ENCODE measurements around the gene UNCX. TPM values are rescaled to one million over a fixed set of nuclear protein-coding genes. Genes with fewer than 3 reads are reported as not detected.

UNCX gene
- total RNA-seq, 4 donors from 2014 or later: not detected

DNA sequence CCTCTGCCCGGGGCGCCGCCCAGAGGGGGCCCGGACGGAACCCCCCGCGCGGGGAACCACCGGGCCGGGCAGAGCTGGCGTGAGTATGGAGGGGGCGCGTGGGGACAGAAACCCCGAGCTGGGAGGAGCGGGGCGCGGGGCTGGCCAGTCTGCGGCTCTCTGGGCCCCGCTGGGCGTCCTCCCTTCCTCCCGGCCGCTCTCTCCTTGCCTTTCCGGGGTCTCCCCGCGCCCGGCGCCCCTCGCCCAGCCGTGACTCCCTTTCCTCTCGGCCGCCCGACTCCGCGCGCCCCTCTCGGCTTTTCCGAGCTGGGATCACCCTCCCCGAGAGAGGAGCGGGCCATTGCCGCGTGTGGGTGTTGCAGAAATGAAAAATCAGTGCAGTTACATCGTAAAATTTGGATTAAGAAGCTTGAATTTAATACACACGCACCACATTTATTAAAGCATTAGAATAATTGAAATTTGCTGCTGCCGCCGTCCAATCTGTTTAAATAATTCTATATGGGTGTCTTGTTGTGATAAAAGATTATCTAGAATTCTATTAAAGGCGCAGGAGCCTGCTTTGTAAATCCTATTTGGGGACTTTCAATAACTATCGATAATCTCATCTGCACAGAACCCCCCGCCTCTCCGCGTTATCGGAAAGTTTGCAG lies 9.1 kb downstream of the UNCX start:
- TF ChIP-seq POLR2A (IDR thresholded peaks at IDR 0.05): no peak
- TF ChIP-seq, protein P1, sequence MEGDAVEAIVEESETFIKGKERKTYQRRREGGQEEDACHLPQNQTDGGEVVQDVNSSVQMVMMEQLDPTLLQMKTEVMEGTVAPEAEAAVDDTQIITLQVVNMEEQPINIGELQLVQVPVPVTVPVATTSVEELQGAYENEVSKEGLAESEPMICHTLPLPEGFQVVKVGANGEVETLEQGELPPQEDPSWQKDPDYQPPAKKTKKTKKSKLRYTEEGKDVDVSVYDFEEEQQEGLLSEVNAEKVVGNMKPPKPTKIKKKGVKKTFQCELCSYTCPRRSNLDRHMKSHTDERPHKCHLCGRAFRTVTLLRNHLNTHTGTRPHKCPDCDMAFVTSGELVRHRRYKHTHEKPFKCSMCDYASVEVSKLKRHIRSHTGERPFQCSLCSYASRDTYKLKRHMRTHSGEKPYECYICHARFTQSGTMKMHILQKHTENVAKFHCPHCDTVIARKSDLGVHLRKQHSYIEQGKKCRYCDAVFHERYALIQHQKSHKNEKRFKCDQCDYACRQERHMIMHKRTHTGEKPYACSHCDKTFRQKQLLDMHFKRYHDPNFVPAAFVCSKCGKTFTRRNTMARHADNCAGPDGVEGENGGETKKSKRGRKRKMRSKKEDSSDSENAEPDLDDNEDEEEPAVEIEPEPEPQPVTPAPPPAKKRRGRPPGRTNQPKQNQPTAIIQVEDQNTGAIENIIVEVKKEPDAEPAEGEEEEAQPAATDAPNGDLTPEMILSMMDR (IDR thresholded peaks at IDR 0.05): no peak
- WGBS, 2 donors: 7 to 8% methylated on average over 42 to 49 of the region's 51 CpGs
- DNase-seq (ENCODE audit: low spot score in 2 of 2): no peak
- intact Hi-C loops (cut with DNase I; ENCODE audit: low total_unique reads): no loop called here
- H3K4me3 ChIP-seq (ENCODE audit: low read depth, poor library complexity, severe bottlenecking): no peak overlapping the region

DNA sequence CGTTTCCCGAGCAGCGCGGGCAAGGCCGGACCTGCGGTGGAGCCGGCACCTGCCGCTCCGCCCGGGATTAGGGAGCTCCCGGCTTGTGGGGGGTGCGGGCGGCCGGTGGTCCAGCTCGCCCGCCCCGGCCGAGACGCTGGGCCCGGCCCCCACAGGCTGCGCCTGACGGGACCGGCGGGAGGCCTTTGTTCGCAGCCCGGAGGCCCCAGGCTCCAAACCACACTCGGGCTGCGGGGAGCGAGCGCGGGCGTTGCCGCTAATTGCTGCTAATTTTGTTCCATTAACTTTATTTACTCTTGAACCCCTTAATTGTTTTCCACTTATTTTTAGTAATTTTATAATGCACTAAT lies 9.6 kb downstream of the UNCX start:
- intact Hi-C loops (cut with DNase I; ENCODE audit: low total_unique reads): no loop called here
- no peak for DNase-seq (ENCODE audit: low spot score in 2 of 2)
- H3K4me3 ChIP-seq (ENCODE audit: low read depth, poor library complexity, severe bottlenecking): no peak overlapping the region
- TF ChIP-seq POLR2A (IDR thresholded peaks at IDR 0.05): no peak
- TF ChIP-seq, protein P1 (IDR thresholded peaks at IDR 0.05): no peak
- 4 to 6% methylated on average over 23 to 33 of the region's 33 CpGs for WGBS, 2 donors

DNA sequence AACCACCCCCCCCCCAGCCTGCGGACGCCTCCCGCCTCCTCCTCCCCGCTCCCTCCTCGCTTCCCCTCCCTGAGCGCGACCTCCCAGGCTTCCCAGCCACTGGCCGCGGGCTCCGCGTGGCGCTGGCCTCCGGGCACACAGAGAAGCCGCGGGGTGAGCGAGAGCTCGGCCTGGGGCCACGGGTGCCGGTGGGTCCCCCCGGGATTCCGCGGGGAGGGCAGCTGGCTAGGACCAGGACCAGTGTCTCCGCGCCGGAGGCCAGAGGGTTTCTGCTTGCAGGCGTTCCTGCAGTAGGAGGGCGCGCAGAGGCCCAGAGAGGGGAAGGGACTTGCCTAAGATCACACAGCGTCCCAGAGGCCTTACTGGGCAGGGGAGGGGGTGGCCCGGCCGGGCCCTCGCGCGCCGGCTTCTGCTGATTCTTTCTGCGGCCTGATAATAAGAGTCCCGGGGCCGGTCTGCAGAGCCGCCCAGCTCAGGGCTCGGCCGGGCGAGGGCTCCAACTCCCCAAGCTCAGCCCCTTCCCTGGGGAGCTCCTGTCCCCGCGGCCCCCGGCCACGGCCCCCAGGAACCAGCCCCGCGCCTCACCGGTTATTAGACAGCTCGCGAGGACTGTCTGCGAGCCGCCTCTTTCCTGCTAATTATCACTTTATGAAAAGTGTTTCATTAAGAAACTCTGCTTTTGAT lies 10.1 kb downstream of the UNCX start:
- no peak overlapping the region for H3K4me3 ChIP-seq (ENCODE audit: low read depth, poor library complexity, severe bottlenecking)
- TF ChIP-seq POLR2A (IDR thresholded peaks at IDR 0.05): no peak
- TF ChIP-seq, protein P1 (IDR thresholded peaks at IDR 0.05): no peak
- DNase-seq (ENCODE audit: low spot score in 2 of 2): no peak
- WGBS, 2 donors: 5 to 8% methylated on average over 49 to 52 of the region's 53 CpGs
- intact Hi-C loops (cut with DNase I; ENCODE audit: low total_unique reads): no loop called here

DNA sequence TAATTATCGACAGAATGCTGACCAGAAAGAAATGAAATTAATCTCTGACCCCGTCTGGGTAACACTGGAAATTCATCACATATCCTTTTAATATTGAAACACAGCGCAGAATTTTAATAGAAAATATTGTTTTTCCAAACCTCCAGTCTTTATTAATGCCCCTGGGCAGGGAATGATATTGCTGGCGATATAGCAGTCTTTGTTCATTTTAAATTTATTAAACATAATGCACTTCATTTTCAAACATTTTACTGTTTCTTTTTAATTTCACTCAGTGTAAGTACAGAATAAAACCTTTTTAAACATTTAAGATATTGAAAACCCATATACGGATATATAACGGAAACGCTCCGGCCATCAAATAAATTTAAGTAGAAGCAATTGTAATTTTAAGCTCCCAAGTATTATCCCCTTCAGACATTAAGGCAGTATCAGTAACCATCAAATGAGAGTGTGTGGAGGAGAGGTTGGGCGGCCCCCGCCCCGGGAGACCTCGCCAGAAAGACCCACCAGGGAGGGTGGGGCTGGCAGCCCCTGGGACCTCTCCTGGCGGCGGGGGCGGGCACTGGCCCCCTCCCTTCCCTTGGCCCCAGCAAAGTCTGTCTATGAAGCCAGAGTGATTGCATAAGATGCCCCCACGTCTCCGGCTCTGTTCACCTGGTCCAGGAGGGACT lies 10.8 kb downstream of the UNCX start:
- no peak for TF ChIP-seq POLR2A (IDR thresholded peaks at IDR 0.05)
- TF ChIP-seq, protein P1 (IDR thresholded peaks at IDR 0.05): no peak
- no peak for DNase-seq (ENCODE audit: low spot score in 2 of 2)
- H3K4me3 ChIP-seq (ENCODE audit: low read depth, poor library complexity, severe bottlenecking): no peak overlapping the region
- WGBS, 2 donors: 15 to 20% methylated on average over 17 of the region's 17 CpGs
- intact Hi-C loops (cut with DNase I; ENCODE audit: low total_unique reads): no loop called here

DNA sequence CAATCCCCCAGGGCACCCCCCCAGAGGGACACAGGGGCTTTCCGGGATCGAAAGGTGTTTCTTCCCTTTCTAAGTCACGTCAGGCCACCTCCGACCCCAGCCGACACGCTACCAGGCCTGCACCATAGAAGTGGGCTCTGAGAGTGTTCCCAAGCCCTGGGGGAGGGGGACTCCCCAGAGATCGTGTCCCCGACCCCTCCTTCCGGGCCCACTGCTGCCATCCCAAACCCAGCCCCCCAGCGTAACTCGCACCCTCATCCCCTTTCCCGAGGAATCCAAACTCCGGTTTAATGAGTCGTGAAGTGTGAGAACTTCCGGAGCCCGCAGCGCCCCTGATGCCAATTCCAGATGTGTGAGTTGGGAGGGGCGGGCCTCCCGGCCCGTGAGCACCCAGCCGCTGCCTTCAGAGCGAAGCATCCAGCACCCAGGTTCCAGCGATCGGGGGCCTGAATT lies 11.3 kb downstream of the UNCX start:
- intact Hi-C loops (cut with DNase I; ENCODE audit: low total_unique reads): no loop called here
- no peak overlapping the region for H3K4me3 ChIP-seq (ENCODE audit: low read depth, poor library complexity, severe bottlenecking)
- TF ChIP-seq, protein P1 (IDR thresholded peaks at IDR 0.05): no peak
- no peak for TF ChIP-seq POLR2A (IDR thresholded peaks at IDR 0.05)
- no peak for DNase-seq (ENCODE audit: low spot score in 2 of 2)
- WGBS, 2 donors: 15 to 21% methylated on average over 20 to 24 of the region's 24 CpGs

Measured in lower leg skin (tissue), 4 donors.